ENCODE measurements around the gene ADAMTS15. TPM values are rescaled to one million over a fixed set of nuclear protein-coding genes. Genes with fewer than 3 reads are reported as not detected.
A peak's percentile ranks its signal among the peaks of the same experiment; 100 is the strongest.

ADAMTS15 gene
- total RNA-seq, 3 donors from 2014 or later: 17.9 to 22.6 (median 21.9) TPM

GRCh38 chr11:130427581-130428315, 20.7 kb upstream of the ADAMTS15 start:
- Histone ChIP-seq H3K27ac (no peak overlapping the region), H3K27me3 (peaks cover 0 to 31% of the 10 kb centered on the region in 2 donors), H3K4me3 (peak overlapping the region; percentile 30 to 81 (median 49)), H3K36me3 (no peaks in the 10 kb centered on the region), H3K9me3 (no peaks in the 10 kb centered on the region), H3K4me1 (peaks cover 7 to 14% of the 10 kb centered on the region in 2 donors)
- DNase-seq (ENCODE audit: low spot score in 2 of 2): no peak
- intact Hi-C loops (cut with DNase I; ENCODE audit: low total_unique reads): no loop called here
- no peak for TF ChIP-seq POLR2AphosphoS5 (IDR thresholded peaks at IDR 0.05)
- TF ChIP-seq CTCF (IDR thresholded peaks at IDR 0.05): peak in 1 of 3 donors; percentile 24
- TF ChIP-seq POLR2A (IDR thresholded peaks at IDR 0.05): no peak

- Histone ChIP-seq H3K36me3 (no peaks in the 10 kb centered on the region), H3K9me3 (no peaks in the 10 kb centered on the region), H3K27ac (no peak within 1 kb of the TSS), H3K4me1 (peaks cover 7 to 14% of the 10 kb centered on the region in 2 donors), H3K4me3 (peak within 1 kb of the TSS; percentile 30 to 81 (median 49)), H3K27me3 (peaks cover 0 to 31% of the 10 kb centered on the region in 2 donors)
- TF ChIP-seq POLR2A (IDR thresholded peaks at IDR 0.05): no peak
- DNase-seq (ENCODE audit: low spot score in 2 of 2): no peak
- intact Hi-C loops (cut with DNase I; ENCODE audit: low total_unique reads): no loop called here
Observed at GRCh38 chr11:130428316-130429119, 19.9 kb upstream of the ADAMTS15 start, which contains the start of gene ADAMTS8. Gene ADAMTS8, minus strand, starts transcription at chr11:130428609. Its CDS starts 323 bp downstream, at chr11:130428286.

GRCh38 chr11:130429120-130429681, 19.2 kb upstream of the ADAMTS15 start:
- Histone ChIP-seq H3K27ac (no peak overlapping the region), H3K36me3 (no peaks in the 10 kb centered on the region), H3K4me3 (peak overlapping the region in 1 of 3 donors; percentile 81), H3K4me1 (peaks cover 7 to 14% of the 10 kb centered on the region in 2 donors), H3K9me3 (no peaks in the 10 kb centered on the region), H3K27me3 (peaks cover 0 to 31% of the 10 kb centered on the region in 2 donors)
- no peak for DNase-seq (ENCODE audit: low spot score in 2 of 2)
- TF ChIP-seq POLR2A (IDR thresholded peaks at IDR 0.05): no peak
- TF ChIP-seq POLR2AphosphoS5 (IDR thresholded peaks at IDR 0.05): no peak
- TF ChIP-seq CTCF (IDR thresholded peaks at IDR 0.05): no peak
- intact Hi-C loops (cut with DNase I; ENCODE audit: low total_unique reads): no loop called here

GRCh38 chr11:130429983-130430382, 18.5 kb upstream of the ADAMTS15 start:
- H3K27ac ChIP-seq: no peak overlapping the region
- intact Hi-C loops (cut with DNase I; ENCODE audit: low total_unique reads): no loop called here
- DNase-seq (ENCODE audit: low spot score in 2 of 2): no peak
- H3K36me3 ChIP-seq: no peaks in the 10 kb centered on the region
- H3K9me3 ChIP-seq: no peaks in the 10 kb centered on the region
- no peak overlapping the region for H3K4me3 ChIP-seq
- peaks cover 7 to 14% of the 10 kb centered on the region in 2 donors for H3K4me1 ChIP-seq
- peaks cover 0 to 31% of the 10 kb centered on the region in 2 donors for H3K27me3 ChIP-seq
- TF ChIP-seq POLR2A (IDR thresholded peaks at IDR 0.05) (no peak), POLR2AphosphoS5 (IDR thresholded peaks at IDR 0.05) (no peak), CTCF (IDR thresholded peaks at IDR 0.05) (no peak)

- intact Hi-C loops (cut with DNase I; ENCODE audit: low total_unique reads): no loop called here
- H3K9me3 ChIP-seq: no peaks in the 10 kb centered on the region
- no peak overlapping the region for H3K27ac ChIP-seq
- peaks cover 0 to 31% of the 10 kb centered on the region in 2 donors for H3K27me3 ChIP-seq
- TF ChIP-seq CTCF (IDR thresholded peaks at IDR 0.05) (peak; percentile 45 to 76 (median 64)), POLR2A (IDR thresholded peaks at IDR 0.05) (no peak), POLR2AphosphoS5 (IDR thresholded peaks at IDR 0.05) (no peak)
- peak; percentile 70 to 72 for DNase-seq (ENCODE audit: low spot score in 2 of 2)
- peaks cover 7 to 14% of the 10 kb centered on the region in 2 donors for H3K4me1 ChIP-seq
- H3K36me3 ChIP-seq: no peaks in the 10 kb centered on the region
- H3K4me3 ChIP-seq: no peak overlapping the region
Observed at GRCh38 chr11:130431331-130431773, 17.1 kb upstream of the ADAMTS15 start.

Measured in breast epithelium (tissue), 4 donors.